HG03457 (cell line): ENCODE measurements around the gene SYT15.

Experiments
- ATAC-seq: cut with Tn5 transposase; IDR thresholded peaks from one replicate; pipeline ENCODE4 v1.9.1; 2021; ENCODE audit warnings: moderate number of reproducible peaks; ENCODE audit not compliant: unreplicated experiment

Gene SYT15

DNA sequence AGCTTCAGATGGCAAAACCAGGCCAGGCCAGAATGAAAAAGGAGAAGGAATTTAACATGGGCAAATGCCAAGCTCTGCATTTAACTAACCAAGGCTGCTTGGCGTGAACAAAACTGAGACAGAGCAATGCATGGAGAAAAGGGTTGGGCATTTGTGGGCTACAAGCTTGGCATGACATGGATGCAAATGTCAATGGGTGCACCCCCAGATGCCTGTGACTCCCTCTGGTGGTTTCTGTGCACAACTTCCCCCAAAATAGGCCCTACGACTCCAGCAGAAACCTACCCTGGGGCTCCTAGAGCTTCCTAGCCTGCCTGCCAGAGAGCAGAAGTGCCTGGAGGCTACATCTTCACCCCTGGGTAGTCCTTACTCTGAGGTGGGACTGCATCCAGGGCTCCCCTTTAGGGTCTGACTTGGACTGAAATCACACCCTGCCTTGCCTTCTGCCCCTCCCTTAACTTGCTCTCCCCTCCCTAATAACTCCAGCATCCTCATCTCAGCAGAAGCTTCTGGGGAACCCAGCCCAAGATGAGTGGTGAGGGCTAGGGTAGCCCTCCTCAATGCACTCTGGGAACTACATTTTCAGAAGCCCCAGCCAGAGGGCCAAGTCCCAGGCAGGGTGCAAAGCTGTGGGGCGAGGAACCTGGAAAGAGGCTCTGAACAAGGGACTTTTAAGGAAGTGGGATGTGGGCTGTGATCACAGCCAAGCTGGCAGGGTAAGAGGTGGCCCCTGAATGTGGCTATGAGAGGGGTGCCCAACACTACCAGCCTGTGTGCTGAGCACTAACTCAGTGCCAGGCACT lies 33.7 kb upstream of the SYT15 start:
- no peak for ATAC-seq

DNA sequence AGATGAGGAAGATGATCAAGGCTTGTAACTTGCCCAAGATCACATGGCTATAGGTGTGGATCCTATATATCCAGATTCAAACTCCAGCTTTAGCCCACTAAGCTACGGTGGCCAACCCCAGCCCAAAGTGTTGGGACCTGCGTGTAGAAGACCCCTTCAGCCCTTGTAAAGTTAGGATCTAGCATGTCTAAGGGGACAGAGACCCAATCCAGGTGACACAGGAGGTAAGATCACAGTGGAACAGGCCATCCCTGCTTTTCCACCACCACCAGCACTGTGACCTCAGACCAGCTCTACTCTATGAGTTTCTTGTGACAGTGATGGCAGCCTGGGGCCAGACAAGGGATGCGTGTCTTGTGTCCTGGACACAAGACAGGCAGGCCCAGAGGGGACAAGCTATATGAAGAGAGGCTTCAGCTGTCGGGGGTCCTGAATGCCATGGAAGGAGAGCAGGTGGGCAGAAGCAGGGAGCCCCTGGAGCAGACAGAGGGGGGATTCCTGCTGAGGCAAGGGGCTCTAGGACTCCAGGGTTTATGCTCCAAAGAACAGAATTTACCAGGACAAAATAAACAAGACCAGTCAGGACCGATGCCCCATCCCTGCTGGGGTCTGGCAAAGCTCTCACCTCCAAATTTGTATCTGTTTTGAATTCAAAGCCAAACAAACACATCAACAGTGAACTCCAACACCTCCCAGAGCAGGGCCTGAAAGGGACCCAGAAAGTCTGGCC lies 32.9 kb upstream of the SYT15 start:
- ATAC-seq: no peak

DNA sequence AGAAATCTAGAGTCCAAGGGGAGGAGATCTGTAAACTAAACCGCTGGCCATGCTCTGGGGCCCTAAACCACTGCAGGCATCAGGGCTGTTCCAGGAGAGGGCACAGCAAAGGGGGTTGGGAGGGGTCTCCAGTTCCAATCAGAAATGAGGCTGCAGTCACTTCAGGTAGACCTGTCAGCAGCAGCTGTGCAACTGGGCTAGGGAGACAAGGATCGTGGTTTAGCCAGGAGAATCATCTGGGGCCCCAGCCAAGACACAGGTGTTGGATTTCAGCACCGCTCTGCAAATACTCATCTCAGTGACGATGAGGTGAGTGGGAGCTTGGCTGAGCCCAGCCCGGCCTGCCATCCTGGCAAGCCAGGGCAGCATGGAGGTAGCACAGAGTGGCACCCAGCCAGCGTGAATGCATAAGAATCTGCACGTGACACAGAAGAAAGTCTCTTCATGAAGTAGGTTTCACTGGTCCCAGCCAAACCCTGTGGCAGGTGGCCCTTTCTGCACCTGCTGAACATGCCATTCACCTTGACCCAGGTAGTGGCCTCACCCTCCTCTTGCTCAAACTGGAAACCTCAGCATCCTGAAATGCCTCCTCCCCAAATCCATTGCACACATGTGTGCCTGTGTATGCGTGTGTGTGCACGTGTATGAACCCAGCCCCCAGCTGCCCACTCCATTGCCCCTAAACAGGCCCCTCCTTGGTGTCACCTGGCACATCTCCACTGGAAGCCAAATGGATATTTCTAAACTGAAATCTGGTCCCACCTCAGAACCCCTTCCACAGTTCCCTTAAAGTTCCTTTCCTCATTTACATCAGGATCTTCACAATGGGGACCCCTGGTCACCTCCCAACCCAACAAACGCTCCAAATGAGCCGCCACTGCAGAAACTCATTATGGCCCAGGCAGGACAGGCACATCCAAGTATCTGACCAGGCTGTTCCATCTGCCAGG lies 32.1 kb upstream of the SYT15 start:
- no peak for ATAC-seq

DNA sequence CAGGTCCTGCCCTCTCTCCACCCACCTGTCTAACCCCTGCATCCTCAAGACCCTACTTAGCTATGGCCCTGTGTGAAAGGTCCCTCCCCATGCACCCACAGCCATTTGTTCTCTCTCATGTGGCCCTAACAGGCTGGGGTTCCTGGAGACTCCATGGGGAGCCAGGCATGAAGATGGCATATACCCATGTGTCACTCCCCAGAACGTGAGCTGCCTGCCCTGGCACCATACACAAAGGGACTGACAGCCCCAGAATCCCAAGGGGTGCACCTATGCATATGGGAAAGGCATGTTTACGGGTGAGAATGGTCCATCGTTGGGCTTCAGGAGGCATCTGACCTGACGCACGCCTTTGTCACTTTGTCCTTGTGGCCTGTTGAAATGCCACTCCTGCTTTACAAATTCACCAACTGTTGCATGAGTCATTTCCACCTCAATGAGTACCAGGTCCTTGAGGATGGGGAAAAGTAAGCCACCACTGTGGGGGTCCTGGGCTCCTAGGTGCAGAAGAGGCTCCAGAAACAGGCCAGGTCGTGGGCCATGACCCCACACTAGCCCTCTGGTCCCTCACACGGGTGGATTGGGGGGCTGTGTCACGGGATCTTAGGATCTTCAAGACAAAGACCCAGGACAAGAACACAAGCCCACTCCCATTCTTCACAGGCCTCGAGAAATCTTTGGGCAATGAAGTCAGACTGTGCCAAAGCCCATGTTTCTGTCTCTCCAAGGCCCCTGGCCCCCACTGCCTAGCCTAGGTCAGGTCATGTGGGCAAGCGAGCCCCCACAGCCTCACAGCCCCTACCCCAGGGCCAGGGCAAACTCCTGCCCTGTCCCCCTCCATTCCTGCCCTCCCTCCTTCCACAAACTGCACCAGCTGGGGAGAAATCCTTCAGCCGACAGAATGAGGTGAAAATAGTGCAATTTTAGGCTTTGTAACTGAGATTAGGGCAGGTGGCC lies 31.1 kb upstream of the SYT15 start:
- ATAC-seq: no peak

DNA sequence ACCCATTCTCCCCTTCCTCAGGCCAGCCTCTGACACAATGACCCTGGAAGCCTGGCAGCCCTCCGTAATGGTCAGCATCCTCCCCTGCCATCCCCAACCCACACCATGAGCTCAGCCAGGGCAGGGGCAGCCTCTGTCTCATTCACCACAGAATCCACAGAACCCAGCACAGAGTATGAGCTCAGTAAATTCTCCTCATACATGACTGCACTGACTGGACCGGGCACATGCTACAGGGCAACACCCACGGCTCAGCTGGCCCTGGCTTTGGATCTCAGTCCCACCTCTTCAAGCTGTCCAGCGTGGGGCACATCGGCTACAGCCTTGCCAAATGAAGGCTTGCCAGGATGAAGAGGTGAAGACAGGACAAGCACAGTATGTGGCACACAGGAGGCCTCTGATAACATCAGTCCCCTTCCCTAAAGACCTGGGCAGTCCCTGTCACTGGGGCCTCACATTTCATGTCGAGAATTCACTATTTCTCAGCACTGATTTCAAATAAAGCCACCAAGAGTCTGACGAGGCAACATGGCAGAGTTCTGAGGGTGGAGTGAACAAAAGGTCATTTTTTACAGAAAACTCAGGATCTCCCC lies 30.3 kb upstream of the SYT15 start:
- ATAC-seq: no peak

DNA sequence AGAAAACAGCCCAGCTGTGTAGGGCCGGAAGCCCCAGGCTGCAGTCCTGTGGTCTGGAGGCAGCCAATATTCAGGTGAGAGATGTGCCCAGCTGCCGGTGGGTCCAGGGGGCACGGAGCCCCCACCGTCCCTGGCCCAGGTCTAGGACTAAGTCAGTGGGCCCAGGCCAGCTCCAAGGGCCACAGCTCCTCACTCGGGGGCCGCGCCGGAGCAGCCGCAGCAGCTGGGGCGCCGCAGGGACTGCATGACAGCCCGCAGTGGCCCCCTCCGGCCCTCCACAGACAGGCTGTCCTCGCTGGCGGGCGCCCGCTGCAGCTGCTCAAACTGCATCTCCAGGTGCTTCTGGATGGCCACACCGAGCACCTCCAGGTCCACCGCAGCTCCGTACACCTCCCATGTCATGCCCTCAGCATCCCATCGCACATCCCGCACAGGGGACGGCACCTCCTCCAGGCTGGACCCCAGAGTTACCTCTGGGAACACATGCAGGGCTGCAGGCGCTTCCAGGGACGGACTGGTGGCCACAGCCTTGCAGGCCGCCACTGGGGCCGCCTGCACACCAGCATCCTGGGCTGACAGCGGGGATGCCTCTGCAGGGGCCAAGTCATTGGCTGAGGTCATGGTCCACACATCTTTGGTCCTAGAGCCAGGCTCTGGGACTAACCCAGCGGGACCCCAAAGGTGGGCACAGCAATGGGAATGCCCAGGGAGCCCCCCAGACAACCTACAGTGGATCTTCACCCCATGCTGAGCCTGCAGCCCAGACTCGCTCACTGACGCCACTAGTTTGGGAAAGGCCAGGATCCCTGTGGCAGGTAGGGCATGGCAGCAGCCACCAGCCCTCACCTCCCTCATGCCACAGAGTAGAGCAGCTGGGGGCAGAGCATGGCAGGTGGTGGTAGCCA lies 29.5 kb upstream of the SYT15 start:
- no peak for ATAC-seq

DNA sequence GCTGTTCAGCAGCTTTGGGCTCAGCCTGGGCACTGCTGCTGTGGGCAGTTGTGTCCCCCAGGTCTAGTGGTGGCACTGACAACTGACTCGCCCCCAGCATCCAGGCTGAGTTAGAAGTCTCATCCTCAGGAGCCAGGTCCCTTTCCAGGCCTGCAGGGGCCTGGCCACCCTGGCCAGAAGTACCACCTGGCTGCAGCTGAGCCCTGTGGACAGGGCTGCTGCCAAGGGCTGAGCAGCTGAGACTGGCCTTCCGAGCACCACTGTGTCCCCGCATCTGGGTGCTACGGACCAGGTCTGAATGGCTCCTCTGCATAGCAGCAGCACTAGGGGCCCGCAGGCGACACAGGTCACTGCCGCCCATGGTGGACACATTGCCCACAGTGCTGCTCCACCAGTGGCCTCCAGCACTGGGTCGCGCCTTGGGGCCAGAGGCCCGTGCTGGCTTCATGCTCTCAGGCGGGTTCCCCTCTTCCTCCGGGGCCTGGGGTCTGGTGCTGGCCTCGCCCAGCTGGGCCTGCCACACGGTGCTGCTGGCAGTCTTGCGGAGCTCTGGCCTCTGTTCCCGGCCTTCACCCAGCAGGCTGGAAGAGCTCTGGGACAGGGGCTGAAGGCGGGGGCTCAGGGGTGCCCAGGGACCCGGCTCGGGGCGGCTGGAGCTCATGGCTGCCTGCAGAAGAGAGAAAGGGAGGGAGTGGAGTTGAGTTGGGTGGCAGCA lies 28.7 kb upstream of the SYT15 start:
- no peak for ATAC-seq

DNA sequence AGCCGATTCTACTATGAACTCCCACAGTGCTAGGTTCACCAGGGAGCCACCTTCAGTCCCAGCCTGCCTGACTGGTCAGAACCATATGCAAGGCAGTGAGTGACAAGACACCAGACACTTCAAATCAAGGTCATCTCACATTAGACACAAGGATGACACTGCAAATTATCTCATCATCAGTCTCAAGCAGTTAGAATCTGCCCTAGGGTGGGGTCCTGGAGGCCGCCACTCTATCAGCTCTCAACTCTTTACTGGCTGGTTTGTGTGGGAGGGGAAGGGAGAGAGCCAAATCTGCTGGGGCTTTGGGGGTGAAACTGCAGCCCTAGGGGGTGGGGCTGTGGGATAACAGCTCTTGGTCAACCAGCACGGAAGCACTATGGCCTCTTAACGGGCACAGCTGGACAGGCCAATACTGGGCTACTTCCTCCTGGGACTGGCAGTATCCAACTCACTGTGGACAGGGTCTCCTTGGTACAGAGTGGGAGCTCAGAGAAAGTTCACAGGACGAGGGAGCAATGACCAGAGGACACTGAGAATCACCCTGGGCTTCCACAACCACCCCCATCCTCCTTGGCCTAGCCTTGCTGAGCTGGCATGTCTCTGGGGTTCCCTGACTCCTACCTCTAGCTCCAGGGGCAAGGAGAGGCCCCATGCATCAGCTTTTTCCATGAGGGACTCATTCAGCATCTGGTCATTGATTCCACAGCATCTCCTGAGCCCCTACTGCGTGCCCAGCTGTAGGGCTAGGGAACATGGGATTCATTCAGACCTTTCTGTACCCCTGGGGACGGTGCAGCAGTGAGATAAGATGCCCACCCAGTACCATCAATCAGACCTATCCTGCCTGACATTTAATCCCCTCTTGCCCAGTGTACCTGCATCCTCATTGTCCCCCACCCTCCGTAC lies 27.9 kb upstream of the SYT15 start:
- no peak for ATAC-seq

DNA sequence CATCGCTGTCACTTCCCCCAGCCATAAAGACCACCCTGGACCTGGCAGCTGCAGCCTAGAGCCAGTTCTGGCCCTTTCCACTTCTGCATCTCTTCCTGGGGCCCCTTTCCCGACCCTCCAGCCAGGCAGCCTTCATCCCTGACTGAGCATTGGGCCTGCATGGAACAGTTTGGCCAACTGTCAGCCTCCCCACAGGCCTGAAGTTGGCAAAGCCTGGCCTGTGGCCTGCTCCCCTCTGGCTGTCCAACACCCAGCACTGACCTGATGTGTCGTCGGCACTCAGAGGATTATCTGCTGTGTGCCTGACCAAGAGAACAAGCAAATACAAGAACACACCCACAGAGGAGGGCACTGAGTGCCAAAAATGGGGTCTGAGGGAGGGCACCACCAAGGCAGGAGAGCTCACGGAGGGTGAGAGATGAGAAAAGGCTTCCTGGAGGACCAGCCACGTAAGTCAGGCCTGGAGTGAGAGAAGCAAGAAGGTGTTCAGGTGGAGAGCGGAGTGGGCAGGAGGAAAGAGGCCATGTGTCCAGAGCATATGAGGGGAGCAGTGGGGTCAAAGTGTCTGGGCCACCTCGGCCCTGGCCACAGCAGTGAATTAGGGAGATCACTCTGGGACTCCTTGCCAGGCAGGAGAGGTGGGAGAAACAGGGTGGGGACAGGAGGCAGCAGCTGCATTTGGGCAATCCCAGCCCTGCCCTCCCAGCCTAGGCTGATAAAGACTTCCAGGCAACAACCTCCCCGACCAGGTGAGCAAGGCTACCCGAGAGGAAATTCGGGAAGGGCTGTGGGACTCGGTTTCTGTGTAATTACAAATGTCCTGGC lies 27.0 kb upstream of the SYT15 start:
- no peak for ATAC-seq

DNA sequence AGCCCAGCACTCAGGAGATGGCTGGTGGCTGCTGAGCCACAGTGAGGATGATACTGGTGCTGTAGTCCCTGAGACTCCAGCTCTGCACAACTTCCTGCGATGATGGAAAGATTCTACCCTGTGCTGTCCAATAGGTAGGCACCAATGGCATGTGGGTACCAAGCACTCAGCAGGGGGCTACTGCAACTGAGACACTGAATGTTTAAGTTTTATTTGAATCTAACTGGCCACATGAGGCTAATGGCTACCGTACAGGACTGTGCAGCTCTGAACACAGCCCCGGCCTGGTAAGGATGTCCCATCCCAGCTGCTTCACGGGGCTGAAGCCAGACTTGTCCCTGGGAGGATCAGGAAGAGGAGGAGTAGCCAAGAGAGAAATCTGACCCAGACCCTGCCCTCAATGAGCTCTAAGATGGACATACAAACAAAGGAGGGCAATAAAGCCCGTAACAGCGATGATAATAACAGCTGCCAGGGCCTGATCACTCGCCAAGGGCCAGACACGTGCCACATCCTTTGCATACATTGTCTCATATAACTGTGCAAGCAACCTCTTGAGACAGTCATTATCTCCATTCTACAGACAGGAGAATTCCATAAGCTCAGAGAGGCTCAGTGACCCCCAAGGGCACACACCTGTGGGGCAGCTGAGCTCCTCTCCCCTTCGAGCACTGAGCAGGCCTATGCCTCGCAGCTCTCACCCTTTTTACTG lies 26.2 kb upstream of the SYT15 start:
- no peak for ATAC-seq

DNA sequence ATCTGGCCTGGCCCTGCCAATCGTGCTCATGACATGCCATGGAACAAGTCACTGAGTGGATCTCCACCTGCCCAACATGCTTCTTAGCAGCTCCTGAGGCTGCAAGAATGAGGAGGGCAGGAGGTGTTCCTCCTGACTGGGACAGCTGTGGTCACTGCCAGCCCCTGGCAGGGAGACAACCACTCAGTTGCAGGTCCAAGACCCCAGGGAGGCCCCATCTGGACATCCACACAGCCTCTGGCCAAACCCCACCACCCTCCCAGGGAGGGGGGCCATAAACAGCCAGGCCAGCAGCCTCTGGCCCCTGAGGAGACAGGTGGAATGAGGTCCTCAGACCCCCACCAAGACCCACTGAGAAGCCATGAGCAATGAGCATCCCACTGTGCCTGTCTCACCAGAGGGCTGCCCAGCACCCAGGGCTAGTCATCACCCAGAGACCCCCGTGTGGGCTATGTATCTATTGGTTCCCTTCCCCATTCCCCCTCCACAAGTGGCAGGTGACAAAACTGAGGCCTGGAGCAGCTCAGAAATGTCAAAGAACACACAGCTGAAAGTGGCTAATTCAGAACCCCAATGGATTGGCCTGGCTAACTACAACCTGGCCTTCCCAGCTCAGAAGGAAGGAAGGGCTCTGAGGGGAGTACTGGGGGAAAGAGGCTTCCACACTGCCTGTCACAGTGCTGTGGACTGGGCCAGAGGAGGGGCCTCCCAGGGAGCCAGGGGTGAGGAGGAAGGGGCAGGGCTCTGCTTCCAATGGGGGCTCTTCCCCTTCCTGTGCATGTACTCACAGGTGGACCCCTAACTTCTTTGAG lies 25.5 kb upstream of the SYT15 start:
- no peak for ATAC-seq

DNA sequence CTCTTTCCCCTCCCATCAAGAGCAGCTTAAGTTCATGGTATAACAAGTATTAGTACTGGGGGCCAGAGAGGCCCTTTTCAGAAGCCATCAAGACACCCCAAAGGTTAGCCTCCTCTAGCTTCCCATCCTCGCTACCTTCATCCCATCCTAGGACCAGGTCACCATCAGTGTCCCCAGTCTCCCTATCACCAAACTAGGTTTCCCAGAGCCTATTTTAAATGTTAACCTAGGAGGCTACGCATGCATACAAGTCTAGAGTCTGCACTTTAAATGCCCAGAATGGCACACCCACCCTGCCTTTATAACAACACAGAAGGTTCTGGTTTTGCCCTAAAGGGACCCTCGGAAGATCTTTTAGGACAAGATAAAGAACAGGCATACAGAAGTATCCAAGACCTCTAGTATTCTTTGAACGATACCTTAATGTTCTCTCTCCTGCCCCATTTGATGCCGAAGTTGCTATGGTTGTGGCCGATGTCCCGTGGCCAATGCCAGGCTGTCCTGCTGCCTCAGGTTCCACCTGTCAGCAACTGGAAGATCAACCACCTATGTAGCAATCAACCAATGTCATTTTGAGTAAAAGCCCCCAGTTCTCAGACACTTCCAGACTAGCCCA lies 24.7 kb upstream of the SYT15 start:
- ATAC-seq: no peak

DNA sequence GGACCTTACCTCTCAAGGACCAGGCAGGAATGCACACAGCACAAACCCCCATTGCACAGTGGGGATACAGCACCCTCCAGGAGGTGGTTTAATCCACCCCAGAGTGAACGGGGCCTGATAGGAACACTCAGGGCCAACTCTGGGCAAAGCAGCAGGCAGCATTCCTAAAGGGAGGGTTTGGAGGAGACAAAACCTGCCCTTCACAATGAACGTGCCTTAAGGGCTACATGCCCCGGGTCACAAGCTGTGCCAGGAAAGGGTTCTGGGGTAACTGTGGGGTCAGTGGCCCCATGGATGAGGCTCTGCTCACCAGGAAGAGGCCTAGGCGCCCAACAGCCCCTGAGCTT lies 23.6 kb upstream of the SYT15 start:
- no peak for ATAC-seq

DNA sequence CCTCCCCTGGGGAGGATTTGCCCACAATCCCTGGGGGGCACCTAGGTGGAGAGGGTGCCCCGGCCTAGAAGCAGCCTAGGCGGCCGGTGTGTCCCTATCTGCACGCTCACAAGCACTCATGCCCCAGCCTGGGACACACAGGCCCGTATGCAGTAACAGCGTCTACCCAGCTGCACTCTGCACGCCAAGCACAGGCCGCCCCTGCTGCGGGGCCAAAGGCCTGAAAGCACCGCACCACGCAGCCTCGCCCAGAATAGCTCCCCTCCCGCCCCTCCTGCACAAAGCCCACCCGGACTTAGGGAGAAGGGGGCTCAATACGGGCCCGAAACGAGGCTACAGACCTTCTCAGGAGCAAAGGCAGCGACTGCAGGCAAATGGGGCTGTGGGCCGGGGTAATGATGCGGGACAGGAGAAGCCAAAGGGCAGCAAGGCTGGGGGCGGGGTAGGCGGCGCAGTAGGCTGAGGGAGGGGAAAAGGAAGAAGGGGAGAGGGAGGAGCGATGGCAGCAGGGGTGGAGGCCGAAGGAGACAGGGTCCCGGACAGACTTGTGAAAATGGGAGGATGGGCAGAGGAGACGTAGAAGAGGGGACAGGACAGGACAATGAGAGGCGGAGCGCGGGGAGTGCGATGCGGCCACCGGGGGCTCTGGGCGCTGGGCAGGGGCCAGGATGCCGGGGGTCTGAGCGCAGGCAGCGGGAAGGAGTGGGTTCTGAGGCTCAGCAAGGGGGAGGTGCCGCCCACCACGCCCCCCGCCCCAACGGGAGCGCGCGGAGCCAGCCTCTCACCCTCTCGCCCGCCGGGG lies 23.0 kb upstream of the SYT15 start:
- ATAC-seq: no peak
